ENCODE results near the gene ANKMY1. TPM values are rescaled to one million over a fixed set of nuclear protein-coding genes. Genes with fewer than 3 reads are reported as not detected.

The ANKMY1 gene
- total and polyA plus RNA-seq, 2 of the 13 experiments (the other 11 are each of a cell fraction or from before 2014, with no cell fraction given): 11.7 to 18.8 TPM

- TF ChIP-seq ARID4A (CRISPR knock-in tag; IDR thresholded peaks at IDR 0.05; ENCODE audit: borderline replicate concordance) (peak; percentile 55), DBP (CRISPR knock-in tag; IDR thresholded peaks at IDR 0.05; ENCODE audit: not compliant biosample characterization) (peak; percentile 96), MTF1 (CRISPR knock-in tag; IDR thresholded peaks at IDR 0.05) (no peak; the same call in none of the 2 replicates), ZNF441 (CRISPR knock-in tag; IDR thresholded peaks at IDR 0.05; ENCODE audit: borderline replicate concordance) (peak; percentile 88), SMAD9 (CRISPR knock-in tag; IDR thresholded peaks at IDR 0.05) (peak; percentile 67; the same call in 1 of the 2 replicates), ZNF792 (CRISPR knock-in tag; IDR thresholded peaks at IDR 0.05) (0 out of 2 replicates have a peak, but pooled peaks have one; percentile 42), ZNF619 (CRISPR knock-in tag; IDR thresholded peaks at IDR 0.05) (no peak), ZNF740 (CRISPR knock-in tag; IDR thresholded peaks at IDR 0.05) (no peak), USF2 (IDR thresholded peaks at IDR 0.05; ENCODE audit: low read depth, low read length) (no peak), USF2 (CRISPR knock-in tag; IDR thresholded peaks at IDR 0.05; ENCODE audit: borderline replicate concordance) (no peak), ZNF607 (CRISPR knock-in tag; IDR thresholded peaks at IDR 0.05; ENCODE audit: borderline replicate concordance) (peak; percentile 98), MAFK (conservative IDR thresholded peaks at IDR 0.05 in 1 of 2, IDR thresholded peaks at IDR 0.05 in 1 of 2; ENCODE audit: low read length in 2 of 2) (no peak), TCF12 (IDR thresholded peaks at IDR 0.05) (no peak), TCF12 (CRISPR knock-in tag; IDR thresholded peaks at IDR 0.05) (peak; percentile 25; the same call in 1 of the 2 replicates), RFX1 (IDR thresholded peaks at IDR 0.05) (no peak), CERS6 (CRISPR knock-in tag; IDR thresholded peaks at IDR 0.05) (no peak; the same call in 1 of the 2 replicates)
Measured at GRCh38 chr2:240560480-240561324, 2.9 kb upstream of the ANKMY1 start (continued).

Data from HepG2 (cell line).